HG03520 (cell line): Measurements from ENCODE around the gene BRSK1.
"Not testable (repeated sequence)": the region's sequence is repeated elsewhere in the genome, so short reads cannot be mapped to it uniquely, and the experiment has no call there.

Source experiments
- ATAC-seq: cut with Tn5 transposase; IDR thresholded peaks from one replicate; pipeline ENCODE4 v1.9.1; 2021; ENCODE audit warnings: mild to moderate bottlenecking, moderate library complexity; ENCODE audit not compliant: unreplicated experiment

BRSK1 gene

DNA sequence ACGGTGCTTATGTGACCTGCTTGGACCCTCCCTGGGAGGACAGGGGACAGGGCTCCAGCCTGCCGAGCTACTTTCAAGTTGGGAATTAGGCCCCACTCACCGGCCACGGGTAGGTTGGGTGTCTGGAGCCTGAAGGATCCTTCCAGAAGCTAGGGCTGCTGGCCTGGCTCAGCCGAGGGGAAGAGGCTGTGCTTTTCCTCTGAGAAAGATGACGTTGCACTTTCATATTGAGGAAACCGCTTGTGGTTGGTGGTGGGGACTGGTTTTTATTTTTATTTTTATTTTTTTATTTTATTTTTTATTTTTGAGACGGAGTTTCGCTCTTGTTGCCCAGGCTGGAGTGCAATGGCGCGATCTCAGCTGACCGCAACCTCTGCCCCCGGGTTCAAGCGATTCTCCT, 41.4 kb downstream of the BRSK1 start, which contains the start of gene TMEM150B:
TMEM150B (minus strand) TSS at position 170 of the 400 bp plus-strand sequence. CDS start 4,305 bp downstream, outside the sequence.
- no peak for ATAC-seq

DNA sequence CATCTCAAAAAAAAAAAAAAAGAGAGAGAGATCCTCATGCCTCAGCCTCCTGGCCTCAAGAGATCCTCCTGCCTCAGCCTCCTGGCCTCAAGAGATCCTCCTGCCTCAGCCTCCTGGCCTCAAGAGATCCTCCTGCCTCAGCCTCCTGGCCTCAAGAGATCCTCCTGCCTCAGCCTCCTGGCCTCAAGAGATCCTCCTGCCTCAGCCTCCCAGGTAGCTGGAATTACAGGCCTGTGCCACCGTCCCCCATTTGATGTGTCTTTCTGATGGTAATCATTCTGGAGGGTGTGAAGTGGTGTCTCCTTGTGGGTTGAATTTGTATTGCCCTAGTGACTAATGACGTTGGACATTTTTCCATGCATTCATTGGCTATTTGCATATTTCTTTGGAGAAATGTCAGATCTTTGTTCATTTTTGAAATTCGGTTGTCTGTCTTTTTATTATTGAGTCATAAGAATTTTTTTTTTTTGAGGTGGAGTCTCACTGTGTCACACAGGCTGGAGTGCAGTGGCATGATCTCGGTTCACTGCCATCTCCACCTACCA, 45.0 kb downstream of the BRSK1 start:
- not testable (repeated sequence) for ATAC-seq

DNA sequence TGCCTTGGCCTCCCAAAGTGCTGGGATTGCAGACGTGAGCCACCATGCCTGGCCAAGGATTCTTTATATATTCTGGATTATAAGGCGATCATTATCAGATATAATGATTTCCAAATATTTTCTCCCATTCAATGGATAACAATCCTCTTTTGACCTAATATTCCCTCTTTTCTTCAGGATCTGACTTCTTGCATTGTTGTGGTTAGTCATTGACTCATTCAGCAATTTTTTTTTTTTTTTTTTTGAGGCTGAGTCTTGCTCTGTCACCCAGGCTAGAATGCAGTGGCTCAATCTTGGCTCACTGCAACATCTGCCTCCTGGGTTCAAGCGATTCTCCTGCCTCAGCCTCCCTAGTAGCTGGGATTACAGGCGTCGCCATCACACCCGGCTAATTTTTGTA, 46.0 kb downstream of the BRSK1 start:
- ATAC-seq = not testable (repeated sequence)

DNA sequence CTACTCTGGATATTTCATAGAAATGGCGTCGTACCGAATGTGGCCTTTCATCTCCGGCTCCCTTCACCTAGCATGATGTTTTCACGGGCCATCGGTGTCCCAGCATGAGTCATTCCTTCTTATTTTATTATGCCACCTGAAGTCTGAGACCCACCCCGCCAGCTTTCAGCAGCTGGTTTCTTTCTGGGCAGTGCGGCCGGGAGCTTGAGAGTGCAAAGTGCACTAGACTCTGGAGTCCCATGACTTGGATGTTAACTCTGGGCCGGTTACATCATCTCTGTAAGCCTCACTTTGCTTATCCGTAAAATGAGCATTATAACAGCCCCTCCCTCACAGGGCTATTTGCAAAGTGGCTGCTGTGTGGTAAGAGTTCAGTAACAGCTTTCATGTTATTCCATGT, 50.1 kb downstream of the BRSK1 start:
- ATAC-seq = no peak

DNA sequence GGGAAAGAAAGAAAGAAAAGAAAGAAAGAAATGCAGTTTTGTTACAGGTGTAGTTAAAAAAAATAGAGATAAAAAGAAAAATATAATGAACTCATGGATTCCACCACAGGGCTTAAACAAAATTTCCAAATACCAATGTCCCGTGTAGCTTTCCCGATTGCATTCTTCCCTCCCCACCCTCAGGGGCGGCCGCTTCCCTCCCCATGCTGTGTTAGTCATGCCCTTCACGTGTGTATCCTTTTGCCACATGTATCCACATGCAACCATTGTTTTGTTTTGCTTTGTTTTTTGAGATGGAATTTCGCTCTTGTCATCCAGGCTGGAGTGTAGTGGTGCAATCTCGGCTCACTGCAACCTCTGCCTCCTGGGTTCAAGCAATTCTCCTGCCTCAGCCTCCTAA, 52.3 kb downstream of the BRSK1 start:
- ATAC-seq = no peak

DNA sequence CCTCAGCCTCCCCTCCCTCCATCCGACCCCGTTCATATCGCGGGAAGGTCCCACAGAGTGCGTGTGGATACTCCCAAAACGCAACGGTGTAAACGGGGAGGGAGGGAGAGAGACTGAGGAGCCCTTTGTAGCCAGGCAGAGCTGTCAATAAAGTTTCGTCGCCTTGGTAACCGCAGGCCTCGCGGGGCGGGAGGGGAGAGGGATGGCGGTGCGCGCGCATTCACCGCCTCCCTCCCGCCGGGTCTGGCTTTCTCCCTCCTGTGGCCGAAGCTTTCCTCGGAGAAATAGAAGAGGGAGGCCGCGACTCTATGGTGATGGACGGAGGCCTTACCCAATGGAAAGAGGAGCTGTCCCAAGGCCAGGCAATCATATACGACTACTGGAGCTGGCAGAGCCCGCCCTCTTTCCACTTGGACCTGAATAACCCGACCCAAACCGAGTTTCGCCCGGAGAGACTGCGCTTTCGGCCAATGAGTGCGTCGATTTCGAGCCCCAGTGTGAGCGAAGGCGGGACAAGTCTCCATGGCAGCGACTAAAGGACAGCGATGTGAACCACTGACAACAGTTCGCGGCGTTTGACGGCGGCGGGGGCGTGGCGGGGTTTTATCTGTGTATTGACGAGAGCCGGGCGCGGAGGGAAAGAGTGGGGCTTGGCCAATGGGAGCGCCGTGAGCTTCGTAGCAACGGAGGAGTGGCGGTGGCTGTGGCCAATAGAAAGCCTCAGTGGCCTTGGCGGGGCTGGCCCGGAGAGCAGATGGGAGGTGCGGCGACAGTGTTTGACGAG, 55.5 kb downstream of the BRSK1 start, which contains the start of gene KMT5C:
KMT5C (plus strand) TSS at position 772 of the 784 bp plus-strand sequence. CDS start 2,061 bp downstream, outside the sequence.
- peak; percentile 78 for ATAC-seq

DNA sequence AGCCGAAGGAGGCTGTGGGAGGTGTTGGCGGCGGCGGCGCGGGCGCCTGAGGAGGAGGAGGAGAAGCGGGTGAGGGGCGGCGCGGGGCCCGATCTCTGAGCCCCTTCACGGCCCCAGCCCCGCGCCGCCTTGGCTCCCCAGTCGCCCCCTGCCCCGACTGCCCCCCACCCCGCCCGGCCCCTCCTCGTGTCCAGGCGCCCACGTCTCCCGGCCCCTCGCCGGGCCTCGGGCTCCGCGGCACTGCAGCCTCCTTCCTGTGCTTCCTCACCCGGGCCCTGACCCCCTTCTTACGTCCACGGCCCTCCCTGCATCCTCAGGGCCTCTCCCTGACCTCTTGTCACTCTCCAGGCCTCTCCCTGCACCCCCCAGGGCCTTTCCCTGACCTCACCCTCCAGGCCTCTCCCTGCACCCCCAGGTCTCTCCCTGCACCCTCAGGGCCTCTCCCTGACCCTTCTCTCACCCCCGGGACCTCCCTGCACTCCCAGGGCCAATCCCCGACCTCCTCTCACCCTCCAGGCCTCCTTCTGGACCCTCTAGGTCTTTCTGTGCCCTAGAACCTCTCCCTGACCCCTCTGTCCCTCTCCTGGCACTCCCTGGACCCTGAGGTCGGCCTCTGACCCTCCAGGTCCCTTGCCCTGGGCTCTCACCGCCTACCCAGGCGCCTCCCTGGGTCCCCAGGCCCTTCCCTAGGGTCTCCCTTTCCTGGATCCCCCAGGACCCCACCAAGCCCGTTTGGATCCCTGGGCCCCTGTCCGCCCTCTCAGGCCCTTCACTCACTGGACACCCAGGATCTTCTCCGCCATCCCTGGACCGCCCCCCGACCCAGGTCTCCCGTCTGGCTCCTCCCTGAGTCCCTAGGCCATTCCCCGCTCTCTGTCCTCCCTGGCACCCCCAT, 56.3 kb downstream of the BRSK1 start:
- no peak for ATAC-seq

DNA sequence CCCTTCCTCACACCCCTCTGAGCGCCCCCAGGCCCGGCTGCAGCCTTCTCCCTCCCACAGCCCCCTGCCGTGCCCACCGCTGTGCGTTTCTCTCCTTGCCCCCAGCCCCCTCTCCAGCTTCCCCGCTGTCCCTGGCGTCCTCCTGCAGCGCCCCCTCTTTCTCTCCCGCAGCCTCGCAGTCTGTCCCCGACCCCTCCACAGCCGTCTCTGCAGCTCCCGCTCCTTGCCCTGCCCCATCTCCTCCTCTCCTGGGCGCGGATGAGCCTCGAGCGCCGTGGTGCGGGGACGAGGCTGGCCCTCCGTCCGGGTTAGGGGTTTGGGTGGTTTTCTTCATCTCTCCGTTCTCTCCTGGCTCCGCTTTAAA, 57.0 kb downstream of the BRSK1 start:
- ATAC-seq = no peak

DNA sequence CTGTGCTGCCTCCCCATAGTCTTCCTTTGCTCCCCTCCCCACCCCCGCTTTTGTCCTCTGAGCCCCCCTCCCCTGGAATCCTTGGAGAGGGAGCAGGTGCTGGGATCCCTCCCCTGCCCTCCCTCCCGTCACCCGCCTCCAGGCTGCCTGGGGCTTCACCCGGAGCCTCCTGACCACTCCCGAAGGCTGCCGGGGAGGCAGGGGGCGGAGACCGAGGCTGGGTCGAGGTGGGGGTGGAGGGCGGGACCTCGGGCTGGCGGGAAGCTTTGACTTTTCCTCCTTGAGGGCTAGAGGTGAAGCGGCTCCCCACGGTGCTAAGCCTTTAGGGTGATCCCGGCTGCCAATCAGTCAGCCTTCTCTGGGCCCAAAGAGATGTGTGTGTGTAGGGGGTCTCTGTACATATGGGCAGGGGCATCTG, 57.4 kb downstream of the BRSK1 start:
- no peak for ATAC-seq

DNA sequence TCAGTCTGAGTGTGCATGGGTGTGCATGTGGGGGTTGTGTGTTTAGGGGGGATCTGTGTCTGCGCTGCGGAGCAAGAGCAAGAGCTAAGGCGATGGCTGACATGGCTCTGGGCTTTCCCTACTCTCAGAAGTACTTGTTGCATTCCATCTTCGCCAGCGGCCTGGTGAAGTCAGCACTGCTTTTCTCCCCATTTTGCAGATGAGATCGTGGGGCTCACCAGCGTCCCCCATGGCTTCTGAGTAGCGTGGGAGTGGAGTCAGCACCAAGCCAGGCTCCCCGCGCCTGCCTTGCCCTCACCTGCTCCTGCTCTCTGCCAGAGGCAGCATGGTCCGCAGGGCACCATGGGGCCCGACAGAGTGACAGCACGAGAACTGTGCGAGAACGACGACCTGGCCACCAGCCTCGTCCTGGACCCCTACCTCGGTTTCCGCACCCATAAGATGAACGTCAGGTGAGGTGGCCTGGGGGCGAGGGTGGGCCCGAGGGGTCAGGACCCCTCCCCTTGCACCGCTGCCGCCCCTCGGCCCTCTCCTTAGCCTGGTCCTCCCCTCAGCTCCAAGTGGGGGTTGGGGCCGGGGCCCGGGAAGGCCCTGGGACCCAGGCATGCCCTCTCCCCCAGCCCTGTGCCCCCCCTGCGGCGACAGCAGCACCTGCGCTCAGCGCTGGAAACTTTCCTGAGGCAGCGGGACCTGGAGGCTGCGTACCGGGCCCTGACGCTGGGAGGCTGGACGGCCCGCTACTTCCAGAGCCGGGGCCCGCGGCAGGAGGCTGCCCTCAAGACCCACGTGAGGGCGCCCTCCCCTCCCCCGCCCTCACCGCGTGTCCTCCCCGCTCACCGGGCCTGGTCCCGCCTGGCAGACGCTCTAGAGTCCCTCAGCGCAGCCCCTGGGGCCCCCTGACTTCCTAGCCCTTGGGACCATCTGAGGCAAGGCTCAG, 58.1 kb downstream of the BRSK1 start:
- no peak for ATAC-seq

DNA sequence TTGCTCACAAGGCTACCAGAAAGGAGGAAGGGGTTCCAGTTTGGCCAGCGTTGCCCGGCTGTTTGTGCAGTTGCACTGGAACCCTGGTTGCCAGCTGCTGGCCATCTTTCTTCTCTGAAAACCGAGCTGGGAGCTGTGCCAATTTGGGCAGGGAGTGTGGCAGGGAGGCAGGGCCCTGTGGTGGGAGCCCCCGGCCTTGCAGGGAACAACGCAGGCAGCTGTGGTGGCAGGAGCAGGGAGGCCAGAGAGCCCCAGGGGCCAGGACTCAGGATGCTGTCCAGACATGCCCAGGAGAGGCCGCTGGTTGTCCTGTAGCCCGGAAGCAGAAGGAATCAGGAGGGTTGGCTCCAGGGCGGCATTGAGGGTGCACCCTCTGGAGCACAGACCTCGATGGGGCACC, 60.6 kb downstream of the BRSK1 start:
- no peak for ATAC-seq

DNA sequence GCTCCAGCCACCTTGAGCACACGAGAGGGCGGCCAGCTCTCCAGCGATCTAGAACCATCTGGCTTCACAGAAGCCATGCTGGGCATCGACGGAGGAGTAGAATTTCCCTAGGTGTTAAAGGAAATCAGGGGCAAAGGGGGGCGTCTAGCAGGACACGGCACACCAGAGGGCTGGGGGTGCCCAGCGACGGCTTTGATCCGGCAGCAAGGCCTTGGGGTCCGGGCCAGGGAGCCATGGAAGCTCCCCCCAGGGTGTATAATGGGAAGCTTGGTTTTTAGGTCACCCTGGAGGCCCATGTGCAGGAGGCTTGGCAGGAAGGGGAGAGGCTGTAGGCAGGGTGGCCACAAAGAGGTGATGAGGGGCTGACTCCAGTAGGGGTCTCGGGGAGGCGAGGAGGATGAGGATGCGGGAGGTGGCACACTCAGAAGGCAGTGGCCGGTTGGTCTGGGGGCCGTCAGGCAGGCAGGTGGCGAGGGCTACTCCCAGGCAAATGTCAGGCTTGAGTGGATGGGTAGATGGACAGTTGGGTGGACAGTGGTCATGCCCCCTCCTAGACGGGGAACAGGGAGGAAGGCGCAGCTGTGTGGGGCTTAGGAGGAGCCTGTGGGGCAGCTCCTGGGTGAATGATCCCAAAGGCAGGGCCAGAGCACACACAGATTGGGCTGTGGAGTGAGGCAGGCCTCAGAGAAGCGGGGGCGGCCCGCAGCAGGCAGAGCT, 61.5 kb downstream of the BRSK1 start:
- no peak for ATAC-seq

DNA sequence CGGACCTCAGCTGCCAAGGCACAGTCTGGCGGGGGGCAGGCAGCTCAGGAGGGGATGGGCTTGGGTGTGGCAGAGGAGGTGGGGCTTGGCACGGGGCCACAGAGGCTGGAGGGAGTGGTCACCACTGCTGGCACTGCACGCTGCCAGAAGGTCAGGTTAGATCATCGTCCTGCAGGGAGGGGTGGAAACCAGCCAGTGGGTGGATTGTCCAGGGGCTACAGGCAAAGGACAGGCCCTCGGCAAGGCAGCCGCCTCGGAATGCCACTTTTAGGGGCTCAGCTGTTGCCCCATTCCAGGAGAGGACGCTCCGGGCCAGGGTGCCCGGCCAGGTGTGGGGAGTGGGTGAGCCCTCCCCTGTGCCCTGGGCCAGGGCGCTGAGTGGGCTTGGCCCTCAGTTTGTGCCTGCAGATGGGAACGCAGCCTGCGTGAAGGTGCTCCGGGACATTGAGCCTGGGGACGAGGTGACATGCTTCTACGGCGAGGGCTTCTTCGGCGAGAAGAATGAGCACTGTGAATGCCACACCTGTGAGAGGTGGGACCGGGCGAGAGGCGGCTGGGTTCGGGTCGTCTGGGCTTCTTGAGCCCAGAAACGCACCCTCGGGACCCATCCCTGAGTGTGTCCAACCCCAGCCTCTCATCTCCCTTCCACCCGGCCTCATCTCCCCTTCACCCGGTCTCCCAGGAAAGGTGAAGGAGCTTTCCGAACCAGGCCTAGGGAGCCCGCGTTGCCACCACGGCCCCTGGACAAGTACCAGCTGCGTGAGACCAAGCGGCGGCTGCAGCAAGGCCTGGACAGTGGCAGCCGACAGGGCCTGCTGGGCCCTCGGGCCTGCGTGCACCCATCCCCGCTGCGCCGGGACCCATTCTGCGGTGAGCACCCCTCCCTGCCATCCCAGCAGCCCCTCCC, 62.3 kb downstream of the BRSK1 start:
- ATAC-seq = no peak

DNA sequence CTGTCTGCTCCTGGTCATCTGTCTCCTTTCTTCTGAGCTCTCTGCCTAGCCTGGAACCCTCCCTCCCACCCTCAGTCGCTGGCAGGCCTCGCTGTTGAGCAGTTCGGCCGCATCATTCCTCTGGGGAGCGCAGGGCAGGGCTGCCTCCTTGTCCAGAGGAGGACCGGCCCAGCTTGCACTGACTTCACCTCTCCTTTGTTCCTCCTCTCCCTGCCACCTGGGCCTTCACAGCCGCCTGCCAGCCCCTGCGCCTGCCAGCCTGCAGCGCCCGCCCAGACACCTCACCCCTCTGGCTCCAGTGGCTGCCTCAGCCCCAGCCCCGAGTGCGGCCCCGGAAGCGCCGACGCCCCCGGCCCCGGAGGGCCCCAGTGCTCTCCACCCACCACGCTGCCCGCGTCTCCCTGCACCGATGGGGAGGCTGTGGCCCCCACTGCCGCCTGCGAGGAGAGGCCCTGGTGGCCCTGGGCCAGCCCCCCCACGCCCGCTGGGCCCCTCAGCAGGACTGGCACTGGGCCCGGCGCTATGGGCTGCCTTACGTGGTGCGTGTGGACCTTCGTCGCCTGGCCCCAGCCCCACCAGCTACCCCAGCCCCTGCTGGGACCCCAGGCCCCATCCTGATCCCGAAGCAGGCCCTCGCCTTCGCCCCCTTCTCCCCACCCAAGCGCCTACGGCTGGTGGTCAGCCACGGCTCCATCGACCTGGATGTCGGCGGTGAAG, 63.1 kb downstream of the BRSK1 start:
- no peak for ATAC-seq

DNA sequence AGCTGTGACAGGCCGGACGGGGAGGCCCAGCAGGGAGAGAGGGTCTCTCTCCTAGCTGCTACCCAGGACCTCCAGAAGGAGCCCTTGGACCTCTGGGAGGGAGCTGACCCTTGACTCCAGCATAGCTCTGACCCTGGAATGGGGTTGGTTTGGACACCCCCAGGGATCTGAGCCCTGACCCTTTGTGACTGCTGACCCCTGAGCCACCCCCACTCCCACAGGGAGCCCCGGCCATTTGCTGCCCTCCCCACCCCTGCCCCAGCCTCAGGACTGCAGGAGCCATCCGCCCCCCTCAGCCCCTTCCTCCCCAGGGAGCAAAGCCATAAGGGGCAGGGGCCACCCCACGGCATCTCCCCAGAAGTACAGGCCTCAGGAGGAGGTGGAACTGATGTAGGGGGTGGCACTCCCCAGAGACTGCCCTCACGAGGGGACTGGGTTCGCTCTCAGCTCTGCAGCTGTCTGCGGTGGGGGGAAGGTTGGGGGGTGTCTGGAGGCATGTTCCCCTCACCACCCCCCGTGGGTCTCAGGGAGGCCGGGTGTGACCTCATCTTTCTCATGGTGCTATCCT, 63.7 kb downstream of the BRSK1 start:
- no peak for ATAC-seq

DNA sequence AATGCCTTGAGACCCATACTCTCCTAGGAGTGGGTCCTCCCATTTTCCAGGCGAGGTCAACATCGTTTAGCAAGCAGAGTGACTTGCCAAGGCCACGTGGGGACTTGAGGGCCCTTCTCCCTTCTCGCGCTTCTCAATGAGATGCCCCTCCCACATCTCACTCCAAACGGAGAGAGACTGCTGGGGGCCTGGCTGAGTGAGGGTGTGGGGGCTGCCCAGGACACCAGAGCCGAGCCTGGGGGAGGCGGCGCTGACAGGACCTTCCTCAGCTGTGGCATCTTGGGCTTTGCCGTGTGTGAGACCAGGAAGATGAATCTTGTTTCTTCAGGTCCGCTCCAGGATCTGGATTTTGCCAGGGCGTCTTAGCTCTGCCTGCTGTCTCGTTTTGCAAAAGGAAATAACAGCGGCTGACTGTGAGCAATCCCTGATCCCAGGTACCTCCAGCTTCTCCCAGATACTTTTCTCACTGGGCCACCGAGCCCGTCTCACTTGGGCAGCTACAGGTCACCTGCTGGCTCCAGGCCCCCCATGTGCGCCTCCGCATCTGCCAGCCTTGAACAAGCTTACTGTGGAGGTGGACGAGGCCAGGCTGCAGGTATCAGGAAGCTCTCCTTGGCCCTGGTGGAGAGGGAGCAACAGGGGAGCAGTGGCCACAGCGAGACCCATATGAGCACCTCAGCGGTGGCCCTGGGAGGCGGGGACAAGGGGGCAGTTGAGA, 64.7 kb downstream of the BRSK1 start:
- ATAC-seq = no peak

DNA sequence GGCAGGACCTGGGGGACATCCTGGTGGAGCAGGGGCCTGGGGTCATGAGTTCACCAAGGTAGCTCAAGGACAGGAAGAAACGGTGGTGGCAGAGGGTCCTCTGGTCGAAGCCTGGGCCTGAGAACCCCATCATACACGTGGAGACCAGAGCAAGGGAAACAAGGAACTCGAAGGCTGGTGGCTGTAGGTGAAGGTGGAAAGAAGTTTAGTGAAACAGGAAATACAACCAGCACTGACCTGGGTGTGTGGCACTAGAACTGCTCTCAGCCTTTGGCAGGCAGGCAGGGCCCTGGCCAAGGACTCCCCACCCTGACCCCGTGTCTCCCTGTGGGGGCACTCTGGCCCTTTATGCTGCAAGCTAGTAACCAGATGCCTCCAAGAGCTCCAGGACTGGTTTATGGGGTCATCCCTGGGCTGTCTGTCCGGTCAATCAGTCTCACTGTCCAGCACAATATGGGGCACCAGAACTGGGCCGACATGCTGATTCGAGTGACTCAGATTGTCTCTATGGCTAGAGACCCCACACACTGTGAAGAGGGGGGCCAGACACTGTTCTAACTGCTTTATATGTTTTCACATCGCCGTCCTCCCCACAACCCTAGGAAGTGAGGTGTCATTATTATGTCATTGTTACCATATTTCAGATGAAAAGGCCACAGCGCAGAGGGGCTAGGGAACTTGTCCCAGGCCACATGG, 67.0 kb downstream of the BRSK1 start:
- no peak for ATAC-seq
